Measurements from ENCODE around the gene ITPR3. TPM values are rescaled to one million over a fixed set of nuclear protein-coding genes. Genes with fewer than 3 reads are reported as not detected.

The ITPR3 gene
- total and polyA plus RNA-seq, 2 of the 13 experiments (the other 11 are each of a cell fraction or from before 2014, with no cell fraction given): 3.8 to 21.4 TPM

MicroRNA genes within 50 kb of the gene (microRNA counts, 767-probe panel; counts per million panel counts)
- microRNA hsa-miR-3934: not detected

Small RNAs within 50 kb of the gene (microRNA-seq; reads per million reads assigned to microRNA genes)
- 14.0 reads per million, percentile 51 among the genes with 10 or more reads in this experiment for gene MIR3934

Small RNAs within 50 kb of the gene (small RNA-seq; reads per million reads assigned to genes)
- 0 reads per million in 3 experiments for gene MIR3934 (ENCODE audit: insufficient read depth in 2 of 3, insufficient read length in 3 of 3, low read depth in 2 of 3, low replicate concordance in 1 of 3)

Other genes with a start within 250 kb of the ITPR3 start
- gene KIFC1, start 229.5 kb upstream of the ITPR3 start, total RNA-seq (2016; rRNA removed; fragmentation: Illumina TruSeq; extraction: Trizol): 45.5 and 47.6 TPM in 2 replicates
- gene KIFC1, start 229.5 kb upstream of the ITPR3 start, polyA plus RNA-seq (2011; rRNA removed): 20.4 and 25.0 TPM in 2 replicates
- gene PHF1, start 210.3 kb upstream of the ITPR3 start, total RNA-seq (2016; rRNA removed; fragmentation: Illumina TruSeq; extraction: Trizol): 14.3 and 25.4 TPM in 2 replicates
- 61.9 and 77.2 TPM in 2 replicates for gene PHF1, start 210.3 kb upstream of the ITPR3 start, polyA plus RNA-seq (2011; rRNA removed)
- gene CUTA, start 203.2 kb upstream of the ITPR3 start, total RNA-seq (2016; rRNA removed; fragmentation: Illumina TruSeq; extraction: Trizol): 106 and 180 TPM in 2 replicates
- 169 and 170 TPM in 2 replicates for gene CUTA, start 203.2 kb upstream of the ITPR3 start, polyA plus RNA-seq (2011; rRNA removed)
- gene SYNGAP1, start 201.3 kb upstream of the ITPR3 start, total RNA-seq (2016; rRNA removed; fragmentation: Illumina TruSeq; extraction: Trizol): 0.41 and 0.75 TPM in 2 replicates
- gene SYNGAP1, start 201.3 kb upstream of the ITPR3 start, polyA plus RNA-seq (2011; rRNA removed): 1.1 and 1.9 TPM in 2 replicates
- gene ZBTB9, start 166.7 kb upstream of the ITPR3 start, total RNA-seq (2016; rRNA removed; fragmentation: Illumina TruSeq; extraction: Trizol): 9.2 and 11.5 TPM in 2 replicates
- gene ZBTB9, start 166.7 kb upstream of the ITPR3 start, polyA plus RNA-seq (2011; rRNA removed): 5.3 and 7.1 TPM in 2 replicates
- 23.8 and 25.9 TPM in 2 replicates for gene BAK1, start 41.0 kb upstream of the ITPR3 start, total RNA-seq (2016; rRNA removed; fragmentation: Illumina TruSeq; extraction: Trizol)
- gene BAK1, start 41.0 kb upstream of the ITPR3 start, polyA plus RNA-seq (2011; rRNA removed): 15.0 and 22.2 TPM in 2 replicates
- 238 and 273 TPM in 2 replicates for gene UQCC2, start 90.4 kb downstream of the ITPR3 start, total RNA-seq (2016; rRNA removed; fragmentation: Illumina TruSeq; extraction: Trizol)
- gene UQCC2, start 90.4 kb downstream of the ITPR3 start, polyA plus RNA-seq (2011; rRNA removed): 82.4 and 83.3 TPM in 2 replicates
- 0.11 and 0.44 TPM in 2 replicates for gene IP6K3, start 125.6 kb downstream of the ITPR3 start, total RNA-seq (2016; rRNA removed; fragmentation: Illumina TruSeq; extraction: Trizol)
- gene IP6K3, start 125.6 kb downstream of the ITPR3 start, polyA plus RNA-seq (2011; rRNA removed): 0.18 and 0.48 TPM in 2 replicates
- gene LEMD2, start 167.8 kb downstream of the ITPR3 start, total RNA-seq (2016; rRNA removed; fragmentation: Illumina TruSeq; extraction: Trizol): 17.9 and 45.2 TPM in 2 replicates
- gene LEMD2, start 167.8 kb downstream of the ITPR3 start, polyA plus RNA-seq (2011; rRNA removed): 62.9 and 76.2 TPM in 2 replicates
- not detected in 2 replicates for gene MLN, start 182.7 kb downstream of the ITPR3 start, total RNA-seq (2016; rRNA removed; fragmentation: Illumina TruSeq; extraction: Trizol)
- gene MLN, start 182.7 kb downstream of the ITPR3 start, polyA plus RNA-seq (2011; rRNA removed): not detected in 2 replicates

Data from HepG2 (cell line).